Measurements from ENCODE around the gene GNAI3.

GNAI3 gene

DNA sequence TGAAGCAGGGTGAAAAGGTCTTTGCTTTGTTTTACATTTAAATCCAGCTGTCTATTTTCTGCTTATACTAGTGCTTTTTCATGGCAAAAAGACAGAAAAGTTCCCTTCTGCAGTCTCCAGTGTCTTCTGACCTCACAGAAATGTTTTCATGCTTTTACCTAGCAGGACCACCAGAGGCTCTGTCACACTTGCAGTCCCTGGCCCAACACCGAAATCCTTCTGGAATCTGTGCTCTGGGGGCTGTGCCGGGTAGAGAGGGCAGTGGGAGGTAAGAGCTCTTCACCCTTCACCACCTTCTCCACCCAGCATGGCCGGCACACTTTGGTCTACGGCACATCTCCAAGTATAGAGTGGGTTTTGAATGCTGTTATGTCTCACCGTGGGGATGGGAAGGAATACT is 50.2 kb downstream of the GNAI3 start:
- no peak for DNase-seq (ENCODE audit: low read depth in 1 of 2, low spot score in 1 of 2)
- Histone ChIP-seq H3K27me3 (ENCODE audit: insufficient read depth, poor library complexity, severe bottlenecking) (no peaks in the 10 kb centered on the region), H3K27ac (replicated peaks) (no peak overlapping the region), H3K4me3 (replicated peaks; ENCODE audit: insufficient read depth, low read length) (no peak overlapping the region)
- TF ChIP-seq, protein P1, sequence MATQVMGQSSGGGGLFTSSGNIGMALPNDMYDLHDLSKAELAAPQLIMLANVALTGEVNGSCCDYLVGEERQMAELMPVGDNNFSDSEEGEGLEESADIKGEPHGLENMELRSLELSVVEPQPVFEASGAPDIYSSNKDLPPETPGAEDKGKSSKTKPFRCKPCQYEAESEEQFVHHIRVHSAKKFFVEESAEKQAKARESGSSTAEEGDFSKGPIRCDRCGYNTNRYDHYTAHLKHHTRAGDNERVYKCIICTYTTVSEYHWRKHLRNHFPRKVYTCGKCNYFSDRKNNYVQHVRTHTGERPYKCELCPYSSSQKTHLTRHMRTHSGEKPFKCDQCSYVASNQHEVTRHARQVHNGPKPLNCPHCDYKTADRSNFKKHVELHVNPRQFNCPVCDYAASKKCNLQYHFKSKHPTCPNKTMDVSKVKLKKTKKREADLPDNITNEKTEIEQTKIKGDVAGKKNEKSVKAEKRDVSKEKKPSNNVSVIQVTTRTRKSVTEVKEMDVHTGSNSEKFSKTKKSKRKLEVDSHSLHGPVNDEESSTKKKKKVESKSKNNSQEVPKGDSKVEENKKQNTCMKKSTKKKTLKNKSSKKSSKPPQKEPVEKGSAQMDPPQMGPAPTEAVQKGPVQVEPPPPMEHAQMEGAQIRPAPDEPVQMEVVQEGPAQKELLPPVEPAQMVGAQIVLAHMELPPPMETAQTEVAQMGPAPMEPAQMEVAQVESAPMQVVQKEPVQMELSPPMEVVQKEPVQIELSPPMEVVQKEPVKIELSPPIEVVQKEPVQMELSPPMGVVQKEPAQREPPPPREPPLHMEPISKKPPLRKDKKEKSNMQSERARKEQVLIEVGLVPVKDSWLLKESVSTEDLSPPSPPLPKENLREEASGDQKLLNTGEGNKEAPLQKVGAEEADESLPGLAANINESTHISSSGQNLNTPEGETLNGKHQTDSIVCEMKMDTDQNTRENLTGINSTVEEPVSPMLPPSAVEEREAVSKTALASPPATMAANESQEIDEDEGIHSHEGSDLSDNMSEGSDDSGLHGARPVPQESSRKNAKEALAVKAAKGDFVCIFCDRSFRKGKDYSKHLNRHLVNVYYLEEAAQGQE (IDR thresholded peaks at IDR 0.05; ENCODE audit: insufficient replicate concordance, low read depth): no peak
- TF ChIP-seq, protein P2, sequence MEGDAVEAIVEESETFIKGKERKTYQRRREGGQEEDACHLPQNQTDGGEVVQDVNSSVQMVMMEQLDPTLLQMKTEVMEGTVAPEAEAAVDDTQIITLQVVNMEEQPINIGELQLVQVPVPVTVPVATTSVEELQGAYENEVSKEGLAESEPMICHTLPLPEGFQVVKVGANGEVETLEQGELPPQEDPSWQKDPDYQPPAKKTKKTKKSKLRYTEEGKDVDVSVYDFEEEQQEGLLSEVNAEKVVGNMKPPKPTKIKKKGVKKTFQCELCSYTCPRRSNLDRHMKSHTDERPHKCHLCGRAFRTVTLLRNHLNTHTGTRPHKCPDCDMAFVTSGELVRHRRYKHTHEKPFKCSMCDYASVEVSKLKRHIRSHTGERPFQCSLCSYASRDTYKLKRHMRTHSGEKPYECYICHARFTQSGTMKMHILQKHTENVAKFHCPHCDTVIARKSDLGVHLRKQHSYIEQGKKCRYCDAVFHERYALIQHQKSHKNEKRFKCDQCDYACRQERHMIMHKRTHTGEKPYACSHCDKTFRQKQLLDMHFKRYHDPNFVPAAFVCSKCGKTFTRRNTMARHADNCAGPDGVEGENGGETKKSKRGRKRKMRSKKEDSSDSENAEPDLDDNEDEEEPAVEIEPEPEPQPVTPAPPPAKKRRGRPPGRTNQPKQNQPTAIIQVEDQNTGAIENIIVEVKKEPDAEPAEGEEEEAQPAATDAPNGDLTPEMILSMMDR (IDR thresholded peaks at IDR 0.05; ENCODE audit: insufficient read depth, low read length): no peak
- no peak for TF ChIP-seq SPI1 (IDR thresholded peaks at IDR 0.05; ENCODE audit: borderline replicate concordance, low read depth)
- TF ChIP-seq GABPA (IDR thresholded peaks at IDR 0.05; ENCODE audit: low read depth): no peak
- no peak for TF ChIP-seq POLR2AphosphoS5 (IDR thresholded peaks at IDR 0.05; ENCODE audit: low read depth)

DNA sequence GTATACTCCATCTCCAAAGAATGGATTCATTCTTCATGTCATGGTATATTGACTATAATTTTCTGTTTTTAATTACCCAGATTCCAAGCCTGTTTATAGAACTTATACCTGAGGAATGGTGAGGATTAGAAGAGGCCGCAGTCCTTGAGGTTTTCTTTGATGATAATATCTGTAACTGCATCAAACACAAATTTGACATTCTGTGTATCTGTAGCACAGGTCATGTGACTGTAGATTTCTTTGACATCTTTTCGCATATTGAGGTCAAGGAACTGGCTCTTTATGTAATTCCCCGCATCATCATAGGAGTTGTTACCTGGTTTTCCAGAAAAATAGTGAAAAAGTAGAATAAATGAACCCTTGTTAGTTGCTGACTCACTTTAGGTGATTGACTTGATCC is 54.8 kb downstream of the GNAI3 start:
- DNase-seq (ENCODE audit: low read depth in 1 of 2, low spot score in 1 of 2): no peak
- H3K27me3 ChIP-seq (ENCODE audit: insufficient read depth, poor library complexity, severe bottlenecking): no peaks in the 10 kb centered on the region
- H3K4me3 ChIP-seq (replicated peaks; ENCODE audit: insufficient read depth, low read length): no peak overlapping the region
- no peak overlapping the region for H3K27ac ChIP-seq (replicated peaks)
- TF ChIP-seq, protein P2 (IDR thresholded peaks at IDR 0.05; ENCODE audit: insufficient read depth, low read length): no peak
- TF ChIP-seq, protein P1 (IDR thresholded peaks at IDR 0.05; ENCODE audit: insufficient replicate concordance, low read depth): no peak
- TF ChIP-seq POLR2AphosphoS5 (IDR thresholded peaks at IDR 0.05; ENCODE audit: low read depth) (no peak), GABPA (IDR thresholded peaks at IDR 0.05; ENCODE audit: low read depth) (no peak), SPI1 (IDR thresholded peaks at IDR 0.05; ENCODE audit: borderline replicate concordance, low read depth) (no peak)

DNA sequence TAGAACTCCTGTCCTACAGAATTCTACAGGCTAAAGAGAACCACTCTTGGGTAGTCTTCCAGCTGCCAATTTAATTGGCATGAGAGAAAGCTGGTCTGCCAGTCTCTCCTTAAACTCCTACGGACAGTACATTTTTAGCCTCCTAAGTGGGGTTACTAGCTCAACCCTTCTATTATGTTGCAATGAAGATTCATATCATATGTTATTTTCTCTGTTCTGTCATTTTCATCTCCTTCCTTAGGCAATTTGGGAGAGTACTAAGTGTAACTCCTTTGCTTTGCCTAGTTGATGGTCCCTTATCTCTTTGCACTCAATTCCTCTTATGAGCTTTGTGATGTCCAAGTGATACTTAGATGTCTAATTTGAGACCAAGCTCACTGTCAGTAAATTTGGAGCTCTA is 57.0 kb downstream of the GNAI3 start:
- no peaks in the 10 kb centered on the region for H3K27me3 ChIP-seq (ENCODE audit: insufficient read depth, poor library complexity, severe bottlenecking)
- no peak for TF ChIP-seq SPI1 (IDR thresholded peaks at IDR 0.05; ENCODE audit: borderline replicate concordance, low read depth)
- H3K4me3 ChIP-seq (replicated peaks; ENCODE audit: insufficient read depth, low read length): no peak overlapping the region
- no peak for DNase-seq (ENCODE audit: low read depth in 1 of 2, low spot score in 1 of 2)
- no peak overlapping the region for H3K27ac ChIP-seq (replicated peaks)

DNA sequence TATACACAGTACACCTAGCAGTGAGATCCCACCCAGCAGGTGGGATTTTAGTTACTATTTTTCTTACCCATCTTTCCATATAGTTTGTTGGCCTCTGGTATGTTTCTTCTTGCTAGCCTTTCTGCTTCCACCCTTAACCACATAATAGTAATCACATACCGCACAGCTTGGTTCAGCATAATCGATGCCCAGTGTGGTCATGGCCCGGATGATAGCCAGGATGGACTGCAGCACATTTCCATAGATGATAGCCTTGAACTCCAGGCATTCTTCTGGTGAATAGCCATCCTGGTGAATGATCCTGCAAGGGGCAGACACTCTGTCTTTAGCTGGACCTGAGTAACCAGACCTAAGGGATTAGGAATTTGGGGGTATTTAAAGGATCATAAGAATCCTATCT is 61.5 kb downstream of the GNAI3 start:
- no peaks in the 10 kb centered on the region for H3K27me3 ChIP-seq (ENCODE audit: insufficient read depth, poor library complexity, severe bottlenecking)
- TF ChIP-seq GABPA (IDR thresholded peaks at IDR 0.05; ENCODE audit: low read depth): no peak
- TF ChIP-seq, protein P2 (IDR thresholded peaks at IDR 0.05; ENCODE audit: insufficient read depth, low read length): no peak
- TF ChIP-seq POLR2AphosphoS5 (IDR thresholded peaks at IDR 0.05; ENCODE audit: low read depth): no peak
- TF ChIP-seq, protein P1 (IDR thresholded peaks at IDR 0.05; ENCODE audit: insufficient replicate concordance, low read depth): no peak
- TF ChIP-seq SPI1 (IDR thresholded peaks at IDR 0.05; ENCODE audit: borderline replicate concordance, low read depth): no peak
- no peak for DNase-seq (ENCODE audit: low read depth in 1 of 2, low spot score in 1 of 2)
- no peak overlapping the region for H3K4me3 ChIP-seq (replicated peaks; ENCODE audit: insufficient read depth, low read length)
- H3K27ac ChIP-seq (replicated peaks): no peak overlapping the region

Measured in HL-60 (cell line).